Astrocyte (in vitro differentiated cells and primary cell): Measurements from ENCODE around the gene HTR4. TPM values are rescaled to one million over a fixed set of nuclear protein-coding genes. Genes with fewer than 3 reads are reported as not detected.

Experiments
- DNase-seq: peaks from one replicate; pipeline ENCODE4 v3.0.0-alpha.2; 2010; ENCODE audit warnings: low read depth
- FAIRE-seq: peaks from 2 replicates; lab custom pipeline; 2011; peaks lifted over from hg19 to GRCh38; lab: Jason Lieb, UNC
- H2AFZ ChIP-seq: 2 replicates; pipeline ENCODE4 v1.6.0; 2012; ENCODE audit warnings: low read depth, low read length, inconsistent platforms
- H3K27ac ChIP-seq: 2 replicates; pipeline ENCODE4 v1.5.1; 2011; ENCODE audit warnings: low read depth, low read length, inconsistent platforms
- H3K27me3 ChIP-seq: 2 replicates; pipeline ENCODE4 v1.6.0; 2011; ENCODE audit warnings: low read length, inconsistent platforms; ENCODE audit not compliant: insufficient read depth
- H3K36me3 ChIP-seq: 2 replicates; pipeline ENCODE4 v1.5.1; 2011; ENCODE audit warnings: low read length, inconsistent platforms; ENCODE audit not compliant: insufficient read depth
- H3K4me1 ChIP-seq: 2 replicates; pipeline ENCODE4 v1.5.1; 2011; ENCODE audit warnings: low read length, inconsistent platforms; ENCODE audit not compliant: insufficient read depth
- H3K4me2 ChIP-seq: 2 replicates; pipeline ENCODE4 v1.6.0; 2012; ENCODE audit warnings: low read length, inconsistent platforms
- H3K4me3 ChIP-seq: 2 replicates; pipeline ENCODE4 v1.5.1; 2011; ENCODE audit warnings: low read depth, mild to moderate bottlenecking, low read length, inconsistent platforms; ENCODE audit not compliant: insufficient read depth
- H3K79me2 ChIP-seq: 2 replicates; pipeline ENCODE4 v1.6.0; 2012; ENCODE audit warnings: mild to moderate bottlenecking, low read length, inconsistent platforms; ENCODE audit not compliant: insufficient read depth
- H3K9ac ChIP-seq: 2 replicates; pipeline ENCODE4 v1.6.0; 2012; ENCODE audit warnings: mild to moderate bottlenecking, low read length, inconsistent platforms
- H3K9me3 ChIP-seq: 2 replicates; pipeline ENCODE4 v1.5.1; 2012; ENCODE audit warnings: low read depth, mild to moderate bottlenecking, low read length, inconsistent platforms; ENCODE audit not compliant: insufficient read depth
- H4K20me1 ChIP-seq: 2 replicates; pipeline ENCODE4 v1.6.0; 2012; ENCODE audit warnings: low read length, inconsistent platforms; ENCODE audit not compliant: insufficient read depth
- H3K27ac Mint-ChIP-seq: one replicate; pipeline ENCODE4 v1.8.0; 2021; ENCODE audit warnings: mild to moderate bottlenecking, mixed read lengths; ENCODE audit not compliant: unreplicated experiment
- H3K27me3 Mint-ChIP-seq: one replicate; pipeline ENCODE4 v1.8.0; 2021; ENCODE audit warnings: low read depth, mixed read lengths; ENCODE audit not compliant: unreplicated experiment
- H3K36me3 Mint-ChIP-seq: one replicate; pipeline ENCODE4 v1.8.0; 2021; ENCODE audit warnings: low read depth, mixed read lengths; ENCODE audit not compliant: unreplicated experiment
- H3K4me1 Mint-ChIP-seq: one replicate; pipeline ENCODE4 v1.8.0; 2021; ENCODE audit warnings: low read depth, mixed read lengths; ENCODE audit not compliant: unreplicated experiment
- H3K4me3 Mint-ChIP-seq: one replicate; pipeline ENCODE4 v1.8.0; 2021; ENCODE audit warnings: mild to moderate bottlenecking, moderate library complexity, mixed read lengths; ENCODE audit not compliant: unreplicated experiment
- H3K9me3 Mint-ChIP-seq: one replicate; pipeline ENCODE4 v1.8.0; 2021; ENCODE audit warnings: mild to moderate bottlenecking, mixed read lengths; ENCODE audit not compliant: unreplicated experiment
- EZH2 ChIP-seq: IDR thresholded peaks from 2 replicates; pipeline ENCODE4 v1.6.1; 2012; ENCODE audit warnings: mild to moderate bottlenecking, low read length, inconsistent platforms; ENCODE audit not compliant: insufficient read depth
- total RNA-seq: library from RNA; stranded (reverse); gene quantifications from 2 replicates; pipeline ENCODE4 v1.2.1, GENCODE V29; 2021
- TF ChIP-seq, protein P1 (sequence below): IDR thresholded peaks from 2 replicates; pipeline ENCODE4 v1.5.1; 2011; ENCODE audit warnings: low read depth, mild to moderate bottlenecking, inconsistent platforms, low read length, moderate library complexity; ENCODE audit not compliant: insufficient read depth

HTR4 gene
- total RNA-seq, 1 donor from 2014 or later, result not detected

DNA sequence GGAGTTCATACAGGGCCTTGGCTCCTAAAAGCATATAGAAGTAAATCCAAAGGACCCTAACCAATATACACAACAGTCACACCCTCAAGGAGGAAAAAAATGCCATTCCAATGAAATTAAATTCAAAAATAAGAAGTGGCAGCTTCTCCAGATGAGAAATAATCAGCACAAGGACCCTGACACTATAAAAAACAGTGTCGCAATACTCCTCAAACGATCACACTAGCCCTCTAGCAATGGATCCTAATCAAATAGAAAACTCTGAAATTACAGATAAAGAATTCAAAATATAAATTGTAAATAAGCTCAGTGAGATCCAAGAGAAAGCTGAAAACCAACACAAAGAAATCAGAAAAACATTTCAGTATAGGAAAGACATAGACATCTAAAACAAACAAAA, 33.5 kb upstream of the HTR4 start:
- H3K9me3 ChIP-seq, result no peaks in the 10 kb centered on the region
- no peak overlapping the region for H3K9ac ChIP-seq
- H3K27ac Mint-ChIP-seq, result no peak overlapping the region
- no peaks in the 10 kb centered on the region for H4K20me1 ChIP-seq
- H3K4me1 Mint-ChIP-seq, result no peaks in the 10 kb centered on the region
- no peak overlapping the region for H3K4me3 Mint-ChIP-seq
- H3K36me3 ChIP-seq, result no peaks in the 10 kb centered on the region
- H3K4me2 ChIP-seq, result no peak overlapping the region
- DNase-seq (no peak), FAIRE-seq (no peak)
- no peaks in the 10 kb centered on the region for H3K4me1 ChIP-seq
- H2AFZ ChIP-seq, result no peak overlapping the region
- no peak overlapping the region for H3K4me3 ChIP-seq
- no peak overlapping the region for H3K27ac ChIP-seq
- H3K9me3 Mint-ChIP-seq, result peaks cover 11% of the 10 kb centered on the region
- H3K27me3 Mint-ChIP-seq, result no peaks in the 10 kb centered on the region
- peaks cover 3% of the 10 kb centered on the region for H3K27me3 ChIP-seq
- no peaks in the 10 kb centered on the region for H3K36me3 Mint-ChIP-seq
- TF ChIP-seq, protein P1, sequence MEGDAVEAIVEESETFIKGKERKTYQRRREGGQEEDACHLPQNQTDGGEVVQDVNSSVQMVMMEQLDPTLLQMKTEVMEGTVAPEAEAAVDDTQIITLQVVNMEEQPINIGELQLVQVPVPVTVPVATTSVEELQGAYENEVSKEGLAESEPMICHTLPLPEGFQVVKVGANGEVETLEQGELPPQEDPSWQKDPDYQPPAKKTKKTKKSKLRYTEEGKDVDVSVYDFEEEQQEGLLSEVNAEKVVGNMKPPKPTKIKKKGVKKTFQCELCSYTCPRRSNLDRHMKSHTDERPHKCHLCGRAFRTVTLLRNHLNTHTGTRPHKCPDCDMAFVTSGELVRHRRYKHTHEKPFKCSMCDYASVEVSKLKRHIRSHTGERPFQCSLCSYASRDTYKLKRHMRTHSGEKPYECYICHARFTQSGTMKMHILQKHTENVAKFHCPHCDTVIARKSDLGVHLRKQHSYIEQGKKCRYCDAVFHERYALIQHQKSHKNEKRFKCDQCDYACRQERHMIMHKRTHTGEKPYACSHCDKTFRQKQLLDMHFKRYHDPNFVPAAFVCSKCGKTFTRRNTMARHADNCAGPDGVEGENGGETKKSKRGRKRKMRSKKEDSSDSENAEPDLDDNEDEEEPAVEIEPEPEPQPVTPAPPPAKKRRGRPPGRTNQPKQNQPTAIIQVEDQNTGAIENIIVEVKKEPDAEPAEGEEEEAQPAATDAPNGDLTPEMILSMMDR, result no peak
- no peak for TF ChIP-seq EZH2
- no peaks in the 10 kb centered on the region for H3K79me2 ChIP-seq

- Mint-ChIP-seq H3K4me1 (no peaks in the 10 kb centered on the region), H3K27ac (peak overlapping the region; percentile 22), H3K4me3 (no peak overlapping the region), H3K9me3 (peaks cover 11% of the 10 kb centered on the region), H3K27me3 (no peaks in the 10 kb centered on the region), H3K36me3 (no peaks in the 10 kb centered on the region)
- Histone ChIP-seq H4K20me1 (no peaks in the 10 kb centered on the region), H3K4me1 (no peaks in the 10 kb centered on the region), H3K9me3 (no peaks in the 10 kb centered on the region), H3K27me3 (peaks cover 3% of the 10 kb centered on the region), H3K9ac (no peak overlapping the region), H2AFZ (no peak overlapping the region), H3K4me3 (no peak overlapping the region), H3K36me3 (no peaks in the 10 kb centered on the region), H3K4me2 (no peak overlapping the region), H3K79me2 (no peaks in the 10 kb centered on the region), H3K27ac (no peak overlapping the region)
- no peak for DNase-seq
- no peak for FAIRE-seq
- TF ChIP-seq, protein P1, result peak; percentile 28
- no peak for TF ChIP-seq EZH2
These were observed 33.1 kb upstream of the HTR4 start for GRCh38 chr5:148687427-148687826.

DNA sequence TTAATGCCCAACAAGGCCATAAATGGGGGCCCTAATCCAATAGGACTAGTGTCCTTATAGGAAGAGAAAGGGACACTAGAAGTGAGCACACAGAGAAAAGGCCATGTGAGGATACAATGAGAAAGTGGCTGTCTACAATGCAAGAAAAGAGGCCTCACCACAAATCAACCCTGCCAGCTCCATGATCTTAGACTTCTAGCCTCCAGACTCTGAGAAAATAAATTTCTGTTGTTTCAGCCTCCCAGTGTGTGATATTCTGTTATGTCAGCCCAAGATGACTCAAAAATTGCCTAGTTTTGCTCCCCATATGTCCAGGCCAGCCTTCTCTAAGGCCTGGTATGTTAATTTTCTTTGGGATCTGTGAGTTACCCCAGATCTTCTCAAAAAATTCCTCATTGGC, 32.3 kb upstream of the HTR4 start:
- H3K27me3 ChIP-seq, result peaks cover 5% of the 10 kb centered on the region
- DNase-seq (no peak), FAIRE-seq (no peak)
- H3K36me3 ChIP-seq, result no peaks in the 10 kb centered on the region
- no peak overlapping the region for H3K4me3 ChIP-seq
- no peaks in the 10 kb centered on the region for H3K4me1 ChIP-seq
- H3K36me3 Mint-ChIP-seq, result no peaks in the 10 kb centered on the region
- no peaks in the 10 kb centered on the region for H3K79me2 ChIP-seq
- H3K4me2 ChIP-seq, result no peak overlapping the region
- H3K27ac Mint-ChIP-seq, result no peak overlapping the region
- no peaks in the 10 kb centered on the region for H3K4me1 Mint-ChIP-seq
- H4K20me1 ChIP-seq, result no peaks in the 10 kb centered on the region
- H3K27ac ChIP-seq, result no peak overlapping the region
- H3K4me3 Mint-ChIP-seq, result no peak overlapping the region
- no peak overlapping the region for H2AFZ ChIP-seq
- no peaks in the 10 kb centered on the region for H3K27me3 Mint-ChIP-seq
- H3K9me3 ChIP-seq, result no peaks in the 10 kb centered on the region
- H3K9me3 Mint-ChIP-seq, result peaks cover 11% of the 10 kb centered on the region
- H3K9ac ChIP-seq, result no peak overlapping the region
- no peak for TF ChIP-seq EZH2
- TF ChIP-seq, protein P1, result no peak
